NCI-H748 (cell line): ENCODE results near the gene ALDH1L1.
"Not testable (repeated sequence)": the region's sequence is repeated elsewhere in the genome, so short reads cannot be mapped to it uniquely, and the experiment has no call there.

Experiments
- DNase-seq: peaks from one replicate; lab custom pipeline; 2025; ENCODE audit not compliant: unreplicated experiment; lab: John Stamatoyannopoulos, UW

The ALDH1L1 gene

DNA sequence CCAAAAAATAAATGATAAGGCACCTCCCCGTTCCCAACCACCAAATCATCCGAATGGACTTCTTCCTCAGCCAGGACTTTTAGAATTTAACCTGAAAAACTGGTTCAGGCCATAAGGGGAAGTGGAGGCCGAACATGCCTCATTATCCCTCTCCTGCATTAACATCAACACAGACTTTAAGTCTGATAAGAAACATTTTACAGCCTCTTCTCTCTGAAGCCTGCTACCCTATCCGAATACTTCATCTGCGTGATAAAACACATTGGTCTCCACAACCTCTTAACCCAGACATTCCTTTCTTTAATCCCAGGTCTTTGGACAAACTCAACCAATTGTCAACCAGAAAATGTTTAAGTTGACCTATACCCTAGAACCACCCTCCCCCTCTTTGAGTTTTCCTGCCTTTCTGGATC is 95.6 kb downstream of the ALDH1L1 start:
- DNase-seq = no peak

DNA sequence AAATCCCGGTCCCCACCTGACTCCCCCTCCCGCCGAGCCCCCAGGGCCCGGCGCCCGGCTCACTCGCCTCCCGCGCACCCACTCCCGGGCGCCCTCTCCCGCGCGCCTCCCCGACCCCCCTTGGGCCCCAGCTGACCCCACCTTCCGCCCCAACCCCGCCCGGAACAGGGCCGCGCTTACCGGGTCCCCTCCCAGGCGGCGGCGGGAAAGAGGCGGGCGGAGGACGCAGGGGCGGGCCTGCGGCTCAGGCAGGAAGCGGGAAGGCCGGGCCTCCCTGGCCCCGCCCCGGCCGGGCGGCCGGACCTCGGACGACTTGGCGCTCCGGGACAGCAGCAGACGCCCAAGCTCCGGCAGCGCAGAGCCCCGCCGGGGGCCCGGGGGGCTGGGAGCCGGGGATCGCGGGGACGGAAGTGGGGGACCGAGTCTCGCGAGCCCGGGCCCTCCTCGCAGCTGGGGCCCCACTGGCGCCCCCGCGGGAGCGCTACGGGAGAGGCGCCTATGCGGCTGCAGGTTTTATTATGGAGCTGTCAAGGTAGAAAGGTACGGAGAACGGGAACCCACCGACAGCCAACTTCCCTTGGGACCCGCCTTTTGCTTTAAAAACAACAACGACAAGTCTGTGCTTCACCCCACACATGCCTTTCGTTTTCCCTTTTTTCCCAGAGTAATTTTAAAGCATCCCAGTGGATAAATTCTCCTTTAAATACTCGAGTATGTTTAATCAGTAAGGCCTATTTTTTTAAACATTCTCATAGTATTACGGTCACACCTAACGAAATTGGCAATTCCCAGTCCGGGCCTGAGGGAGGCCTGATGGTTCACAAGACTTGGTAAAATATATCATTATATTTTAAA is 96.2 kb downstream of the ALDH1L1 start, which contains the start of gene SLC41A3:
SLC41A3 (minus strand) TSS at position 212 of the 855 bp plus-strand sequence. CDS start 15,905 bp downstream, outside the sequence.
- peak; percentile 80 for DNase-seq

DNA sequence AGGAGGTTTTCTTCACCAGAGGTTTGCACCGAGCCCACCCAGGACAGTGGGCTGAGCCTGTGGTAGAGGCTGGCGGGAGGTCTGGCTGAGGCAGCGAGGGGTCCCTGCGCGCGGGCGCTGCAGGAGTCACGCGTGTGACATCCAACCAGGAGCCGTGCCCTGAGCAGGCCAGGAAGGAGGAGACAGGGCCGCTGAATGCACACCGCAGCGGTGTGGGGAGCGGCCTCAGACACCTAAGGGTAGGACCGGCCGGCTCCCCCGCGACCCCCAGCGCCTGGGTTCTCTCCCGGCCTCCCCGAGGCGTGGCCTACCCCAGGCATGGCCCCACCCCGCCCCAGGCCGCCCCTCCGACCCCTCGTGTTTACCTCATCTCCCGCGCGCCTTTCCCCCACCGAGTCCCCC is 96.9 kb downstream of the ALDH1L1 start:
- peak; percentile 65 for DNase-seq

DNA sequence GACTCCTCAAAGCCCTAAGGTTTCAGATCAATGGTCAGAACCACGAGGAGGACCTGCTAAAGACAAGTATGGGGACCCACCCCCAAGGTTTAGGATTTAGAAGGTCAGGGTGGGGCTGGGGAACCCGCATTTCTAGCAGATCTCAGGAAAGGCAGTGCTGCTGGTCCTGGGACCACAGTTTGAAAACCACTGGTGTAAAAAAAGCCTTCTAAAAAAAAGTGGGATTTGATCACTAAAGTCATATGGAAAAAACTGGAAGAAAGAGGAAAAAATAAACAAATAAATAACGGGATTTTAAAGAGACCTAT is 97.3 kb downstream of the ALDH1L1 start:
- no peak for DNase-seq

- no peak for DNase-seq
These were observed 97.8 kb downstream of the ALDH1L1 start for GRCh38 chr3:126082362-126083137.

GRCh38 chr3:126081618-126082361 is 98.6 kb downstream of the ALDH1L1 start:
- peak; percentile 11 for DNase-seq

DNA sequence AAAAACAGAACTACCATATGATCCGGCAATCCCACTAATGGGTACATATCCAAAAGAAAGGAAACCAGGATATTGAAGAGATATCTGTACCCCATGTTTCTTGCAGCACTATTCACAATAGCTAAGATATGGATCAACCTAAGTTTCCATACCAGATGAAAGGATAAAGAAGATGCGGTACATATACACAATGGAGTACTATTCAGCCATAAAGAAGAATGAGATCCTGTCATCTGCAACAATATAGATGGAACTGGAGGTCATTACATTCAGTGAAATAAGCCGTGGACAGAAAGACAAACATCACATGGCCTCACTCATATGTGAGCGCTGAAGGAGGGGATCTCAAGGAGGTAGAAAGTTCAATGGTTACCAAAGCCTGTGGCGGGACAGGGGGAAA is 99.4 kb downstream of the ALDH1L1 start:
- no peak for DNase-seq

DNA sequence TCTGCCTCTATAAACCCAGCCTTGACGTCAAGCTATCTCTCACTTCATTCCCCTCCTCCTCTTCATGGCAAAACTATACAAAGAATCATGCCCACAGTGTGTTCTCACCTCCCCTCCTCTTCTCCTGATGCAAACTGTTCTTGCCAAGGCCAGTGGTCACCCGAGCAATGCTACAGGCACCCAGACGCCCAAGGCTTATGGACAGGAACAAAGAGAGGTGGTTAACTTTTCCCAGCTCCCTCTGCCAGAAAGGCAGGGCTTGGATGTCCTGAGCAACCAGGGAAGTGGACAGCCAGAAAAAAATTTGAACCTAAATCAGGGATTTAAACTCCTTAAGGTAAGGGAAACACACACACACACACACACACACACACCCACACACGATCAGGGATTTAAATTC is 101.5 kb downstream of the ALDH1L1 start:
- DNase-seq = no peak

DNA sequence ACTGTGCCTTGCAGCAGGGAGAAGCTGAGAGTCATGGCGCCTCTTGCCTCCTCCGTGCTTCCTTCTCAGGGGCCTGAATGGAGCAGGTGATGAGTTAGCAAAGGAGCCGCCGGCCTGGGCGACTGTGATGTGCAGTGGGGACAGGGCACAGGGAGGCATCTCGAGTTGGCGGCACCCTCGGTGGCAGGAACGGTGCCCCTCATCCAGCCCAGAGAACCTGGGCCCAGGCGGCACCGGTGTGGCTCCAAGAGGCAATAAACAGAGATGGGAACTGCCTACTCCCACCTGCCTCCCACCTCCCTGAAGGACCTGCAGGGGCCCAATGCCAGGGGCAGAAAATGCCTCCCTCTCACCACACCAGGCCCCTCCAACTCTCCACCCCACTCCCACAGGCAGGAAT is 102.6 kb downstream of the ALDH1L1 start:
- DNase-seq = no peak

DNA sequence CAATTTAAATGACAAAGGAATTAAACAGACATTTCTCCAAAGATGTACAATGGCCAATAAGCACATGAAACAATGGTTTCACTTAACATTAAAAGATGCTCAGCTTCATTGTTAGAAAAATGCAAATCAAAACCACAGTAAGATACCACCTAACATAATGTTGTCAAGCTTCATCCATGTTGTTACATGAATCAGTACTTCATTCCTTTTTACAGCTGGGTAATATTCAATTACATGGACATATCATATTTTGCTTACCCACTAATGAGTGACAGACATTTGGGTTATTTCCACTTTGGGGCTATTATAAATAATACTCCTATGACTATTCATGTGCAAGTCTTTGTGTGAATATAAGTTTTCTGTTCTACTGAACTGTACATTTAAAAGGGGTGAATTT is 104.2 kb downstream of the ALDH1L1 start:
- DNase-seq = no peak

GRCh38 chr3:126070146-126070545 is 110.2 kb downstream of the ALDH1L1 start:
- DNase-seq = no peak

DNA sequence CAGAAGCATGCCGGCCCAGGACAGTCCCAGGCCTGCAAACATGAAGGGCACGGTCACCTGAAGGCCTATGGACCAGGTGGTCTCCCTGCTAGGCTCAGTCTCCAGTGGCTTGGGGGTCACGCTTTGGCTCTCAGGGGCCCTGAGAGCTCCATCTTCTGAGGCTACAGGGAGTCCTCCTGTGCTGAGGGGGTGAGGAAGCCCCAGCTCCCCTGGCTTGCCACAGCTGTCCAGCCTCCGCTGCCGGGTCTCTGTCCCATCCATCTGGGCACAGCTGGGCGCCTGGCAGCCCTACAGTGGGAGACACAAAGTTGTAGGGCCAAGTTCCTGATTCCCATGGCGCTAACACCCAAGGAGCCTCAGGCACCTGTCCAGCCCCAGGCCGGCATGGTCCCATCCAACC is 112.4 kb downstream of the ALDH1L1 start:
- no peak for DNase-seq

- not testable (repeated sequence) for DNase-seq
These were observed 113.7 kb downstream of the ALDH1L1 start for GRCh38 chr3:126066676-126067075.

GRCh38 chr3:126065876-126066275 is 114.5 kb downstream of the ALDH1L1 start:
- no peak for DNase-seq

DNA sequence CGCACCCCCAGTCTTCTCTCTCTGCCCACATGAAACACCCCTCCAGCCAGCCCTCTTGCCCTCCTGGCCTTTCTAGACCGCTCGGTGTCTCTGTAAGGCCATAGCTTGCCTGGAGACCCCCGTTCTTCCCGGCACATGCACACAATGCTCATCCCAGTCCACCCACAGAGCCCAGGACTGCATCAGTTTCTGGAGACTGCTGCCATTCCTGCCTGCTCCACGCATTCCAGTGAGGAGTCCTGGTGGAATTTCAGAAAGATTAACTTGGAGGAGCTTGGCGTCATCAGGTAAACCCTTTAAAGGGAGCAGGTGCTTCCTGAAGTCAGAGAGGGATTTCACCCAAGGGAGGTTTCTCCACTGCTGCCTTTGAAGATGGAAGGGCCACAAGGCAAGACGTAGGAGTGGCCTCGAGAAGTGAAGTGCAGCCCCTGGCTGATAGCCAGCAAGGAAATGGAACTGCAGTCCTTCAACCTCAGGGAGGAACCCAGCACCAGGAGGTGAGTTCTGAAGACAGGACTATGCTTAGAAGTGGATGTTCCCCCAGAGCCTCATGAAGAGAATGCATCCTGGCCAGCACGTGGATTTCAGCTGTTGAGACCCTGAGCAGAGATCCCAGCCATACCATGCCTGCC is 115.6 kb downstream of the ALDH1L1 start:
- DNase-seq = no peak

- no peak for DNase-seq
These were observed 116.9 kb downstream of the ALDH1L1 start for GRCh38 chr3:126063358-126063965.

DNA sequence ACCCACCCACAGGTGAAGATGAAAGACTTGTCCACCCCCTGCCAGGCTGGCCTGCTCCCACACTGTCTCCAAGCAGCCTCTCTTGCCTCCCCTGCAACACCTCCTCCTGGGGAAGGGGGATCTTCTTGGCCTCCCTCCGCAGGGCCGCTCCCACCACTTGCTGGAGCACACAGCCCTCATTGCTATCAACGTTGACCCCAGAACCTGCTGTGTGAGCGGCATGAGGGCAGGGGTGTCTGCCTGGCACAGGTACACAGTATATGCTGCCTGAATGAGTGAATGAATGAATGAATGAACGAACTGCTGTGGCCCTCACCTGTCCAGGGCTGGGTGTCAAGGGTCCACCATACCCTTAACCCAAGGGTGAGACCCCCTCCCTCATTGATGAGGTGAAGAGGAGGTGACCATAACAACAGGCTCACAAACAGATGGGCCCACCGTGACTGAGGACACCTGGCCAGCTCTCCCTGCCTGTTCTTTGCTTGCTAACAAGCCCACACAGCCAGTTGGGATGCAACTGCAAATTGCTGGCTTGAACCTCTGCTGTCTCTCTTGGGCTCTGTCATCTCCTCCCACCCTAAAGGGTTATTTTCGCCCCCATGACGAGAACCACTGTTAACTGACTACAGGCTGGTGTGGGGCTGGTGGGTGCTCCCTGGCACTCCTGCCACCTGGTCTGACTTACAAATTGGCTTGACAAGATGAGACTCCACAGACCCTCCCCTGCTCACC is 118.9 kb downstream of the ALDH1L1 start:
- DNase-seq = no peak

DNA sequence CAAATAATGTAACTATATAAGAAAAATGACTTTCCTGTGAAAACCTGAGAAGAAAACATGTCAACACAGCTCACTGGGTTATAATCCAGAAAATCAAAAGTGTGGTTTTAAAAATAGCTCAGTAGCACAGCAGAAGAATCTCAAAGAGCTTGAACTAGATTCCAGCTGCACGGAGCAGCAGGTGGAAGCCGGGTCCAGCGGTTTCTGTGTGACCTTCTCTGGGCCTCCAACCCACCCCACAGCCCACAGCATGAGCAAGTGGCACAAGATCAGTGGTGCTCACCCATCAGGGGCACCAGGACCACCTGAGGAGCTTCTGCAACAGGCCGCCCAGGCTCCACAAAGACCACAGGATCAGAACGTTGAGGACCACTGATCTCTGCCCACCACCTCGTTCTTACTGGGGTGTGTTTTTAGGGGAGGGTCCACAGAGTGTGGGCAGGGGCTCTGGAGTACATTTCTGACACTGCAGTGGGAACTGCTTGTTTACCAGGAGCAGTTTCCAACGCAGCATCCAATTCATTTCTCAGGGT is 119.7 kb downstream of the ALDH1L1 start:
- no peak for DNase-seq

DNA sequence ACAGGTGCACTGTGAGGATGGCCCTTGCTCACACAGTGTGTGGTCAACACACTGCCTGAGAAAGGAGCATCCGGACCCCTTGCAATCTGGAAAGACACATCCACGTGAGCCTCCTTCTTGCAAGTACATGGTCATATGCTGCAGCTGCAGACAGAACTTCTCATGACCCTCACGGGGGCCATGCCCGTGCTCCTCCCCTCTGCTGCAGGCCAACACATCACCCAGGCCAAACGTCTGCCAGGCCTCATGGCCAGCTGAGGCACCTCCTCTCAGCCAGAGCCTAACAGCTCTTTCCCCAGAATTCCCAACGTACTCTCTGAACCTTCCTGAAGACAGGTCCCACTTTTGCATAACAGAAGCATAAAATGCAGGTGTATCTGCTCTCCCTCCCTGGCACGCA is 121.7 kb downstream of the ALDH1L1 start:
- no peak for DNase-seq

DNA sequence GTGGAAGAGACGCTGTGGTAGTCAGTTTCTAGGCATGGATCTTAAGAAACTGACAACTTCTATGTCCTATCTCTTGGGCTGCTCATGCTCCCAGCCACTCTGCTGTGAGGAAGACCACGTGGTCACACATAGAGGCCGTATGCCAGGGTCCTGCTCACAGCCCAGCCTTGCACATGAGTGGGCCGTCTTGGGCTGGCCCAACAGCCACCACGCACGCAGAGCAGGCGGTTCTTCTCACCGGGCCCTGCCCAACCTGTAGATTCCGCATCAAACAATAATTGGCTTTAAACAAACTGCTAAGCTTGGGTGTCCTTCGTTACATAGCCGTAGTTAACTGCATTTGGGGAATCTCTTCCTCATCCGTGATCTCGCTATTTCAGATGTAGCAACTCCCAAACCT is 122.5 kb downstream of the ALDH1L1 start:
- DNase-seq = no peak
